H9 (cell line): ENCODE results near the gene FOS. TPM values are rescaled to one million over a fixed set of nuclear protein-coding genes. Genes with fewer than 3 reads are reported as not detected.

Experiments
- DNase-seq: peaks from one replicate; pipeline ENCODE4 v3.0.0-alpha.2; 2017
- H2AFZ ChIP-seq: one replicate; pipeline ENCODE4 v1.6.1; 2013; ENCODE audit warnings: mild to moderate bottlenecking, low read length, control low read depth, moderate library complexity
- H2AK5ac ChIP-seq: 2 replicates; pipeline ENCODE4 v1.6.1; 2013; ENCODE audit warnings: low read length, control low read depth, mixed read lengths; ENCODE audit not compliant: insufficient read length
- H2BK120ac ChIP-seq: one replicate; pipeline ENCODE4 v1.6.1; 2013; ENCODE audit warnings: low read depth, mild to moderate bottlenecking, low read length, control low read depth, inconsistent platforms; ENCODE audit not compliant: poor library complexity, severe bottlenecking
- H2BK12ac ChIP-seq: 2 replicates; pipeline ENCODE4 v1.6.1; 2013; ENCODE audit warnings: low read length, control low read depth, mixed read lengths, low read depth; ENCODE audit not compliant: insufficient read length
- H2BK15ac ChIP-seq: 2 replicates; pipeline ENCODE4 v1.6.1; 2013; ENCODE audit warnings: low read depth, low read length, control low read depth
- H2BK20ac ChIP-seq: one replicate; pipeline ENCODE4 v1.6.1; 2013; ENCODE audit warnings: low read depth, mild to moderate bottlenecking, low read length, control low read depth, inconsistent platforms; ENCODE audit not compliant: poor library complexity, severe bottlenecking
- H2BK5ac ChIP-seq: 2 replicates; pipeline ENCODE4 v1.6.1; 2013; ENCODE audit warnings: low read length, control low read depth, mixed read lengths; ENCODE audit not compliant: insufficient read length
- H3K14ac ChIP-seq: 2 replicates; pipeline ENCODE4 v1.6.1; 2013; ENCODE audit warnings: low read length, control low read depth; ENCODE audit not compliant: insufficient read depth
- H3K18ac ChIP-seq: 2 replicates; pipeline ENCODE4 v1.6.1; 2013; ENCODE audit warnings: low read depth, mild to moderate bottlenecking, mixed read lengths, low read length, control low read depth; ENCODE audit not compliant: insufficient read length
- H3K23ac ChIP-seq: 2 replicates; pipeline ENCODE4 v1.6.1; 2013; ENCODE audit warnings: low read length, control low read depth, mixed read lengths, low read depth; ENCODE audit not compliant: insufficient read length
- H3K23me2 ChIP-seq: 2 replicates; pipeline ENCODE4 v1.6.1; 2013; ENCODE audit warnings: low read depth, mild to moderate bottlenecking, mixed read lengths, low read length, control low read depth; ENCODE audit not compliant: insufficient read length, poor library complexity, severe bottlenecking
- H3K27ac ChIP-seq: 2 replicates; pipeline ENCODE4 v1.5.1; 2013; ENCODE audit warnings: low read length, control low read depth, mixed read lengths, low read depth; ENCODE audit not compliant: insufficient read length
- H3K27me3 ChIP-seq: 2 replicates; pipeline ENCODE4 v1.6.1; 2013; ENCODE audit warnings: low read length, control low read depth, inconsistent platforms; ENCODE audit not compliant: insufficient read depth
- H3K4ac ChIP-seq: 2 replicates; pipeline ENCODE4 v1.6.1; 2013; ENCODE audit warnings: low read depth, mild to moderate bottlenecking, control low read depth, inconsistent platforms, low read length, moderate library complexity
- H3K4me1 ChIP-seq: 2 replicates; pipeline ENCODE4 v1.6.1; 2013; ENCODE audit warnings: low read length, control low read depth, inconsistent platforms; ENCODE audit not compliant: insufficient read depth
- H3K4me2 ChIP-seq: 2 replicates; pipeline ENCODE4 v1.6.1; 2013; ENCODE audit warnings: low read length, control low read depth, mixed read lengths; ENCODE audit not compliant: insufficient read length, insufficient read depth
- H3K56ac ChIP-seq: 2 replicates; pipeline ENCODE4 v1.6.1; 2013; ENCODE audit warnings: low read depth, mild to moderate bottlenecking, mixed read lengths, low read length, control low read depth; ENCODE audit not compliant: insufficient read length
- H3K79me1 ChIP-seq: 2 replicates; pipeline ENCODE4 v1.6.1; 2013; ENCODE audit warnings: low read depth, mild to moderate bottlenecking, moderate library complexity, low read length, control low read depth, inconsistent platforms; ENCODE audit not compliant: insufficient read depth, poor library complexity, severe bottlenecking
- H3K79me2 ChIP-seq: 2 replicates; pipeline ENCODE4 v1.6.1; 2013; ENCODE audit warnings: low read length, control low read depth, inconsistent platforms; ENCODE audit not compliant: insufficient read depth
- H3K9ac ChIP-seq: 2 replicates; pipeline ENCODE4 v1.6.1; 2013; ENCODE audit warnings: low read length, control low read depth, mixed read lengths; ENCODE audit not compliant: insufficient read length; ENCODE audit errors: extremely low read depth
- H3K9me3 ChIP-seq: one replicate; pipeline ENCODE4 v1.6.1; 2013; ENCODE audit warnings: low read depth, low read length, inconsistent platforms; ENCODE audit not compliant: control insufficient read depth
- H3T11ph ChIP-seq: one replicate; pipeline ENCODE4 v1.6.1; 2013; ENCODE audit warnings: mild to moderate bottlenecking, low read length, control low read depth, inconsistent platforms
- H4K20me1 ChIP-seq: one replicate; pipeline ENCODE4 v1.6.1; 2013; ENCODE audit not compliant: control insufficient read depth, insufficient read length, insufficient read depth
- H4K5ac ChIP-seq: 2 replicates; pipeline ENCODE4 v1.6.1; 2013; ENCODE audit warnings: low read depth, mild to moderate bottlenecking, mixed read lengths, low read length, control low read depth; ENCODE audit not compliant: insufficient read length
- H4K8ac ChIP-seq: replicated peaks from 2 replicates; pipeline ENCODE4 v1.6.1; 2013; ENCODE audit warnings: low read length, control low read depth, mixed read lengths, low read depth; ENCODE audit not compliant: insufficient read length
- H4K91ac ChIP-seq: 2 replicates; pipeline ENCODE4 v1.6.1; 2013; ENCODE audit warnings: low read depth, mild to moderate bottlenecking, moderate library complexity, mixed read lengths, low read length, control low read depth; ENCODE audit not compliant: insufficient read length
- H3K27ac Mint-ChIP-seq, 3 experiments: 2 replicates in 2 of 3; 3 replicates in 1 of 3; pipeline ENCODE4 v1.8.0; 2020 to 2021; ENCODE audit warnings: mixed read lengths in 3 of 3, mild to moderate bottlenecking in 1 of 3, moderate library complexity in 1 of 3
- H3K27me3 Mint-ChIP-seq: 2 replicates; pipeline ENCODE4 v1.8.0; 2021; ENCODE audit warnings: low read depth, mild to moderate bottlenecking, moderate library complexity, mixed read lengths
- H3K36me3 Mint-ChIP-seq, 3 experiments: 2 replicates in 2 of 3; 3 replicates in 1 of 3; pipeline ENCODE4 v1.8.0; 2020 to 2021; ENCODE audit warnings: low read depth in 3 of 3, mixed read lengths in 3 of 3; ENCODE audit not compliant: insufficient read depth in 1 of 3
- H3K4me1 Mint-ChIP-seq, 2 experiments: 2 replicates each; pipeline ENCODE4 v1.8.0; 2020; ENCODE audit warnings: mixed read lengths in 2 of 2
- H3K4me3 Mint-ChIP-seq, 2 experiments: 2 replicates in 1 of 2; 3 replicates in 1 of 2; pipeline ENCODE4 v1.8.0; 2020 to 2021; ENCODE audit warnings: mild to moderate bottlenecking in 2 of 2, mixed read lengths in 2 of 2, moderate library complexity in 1 of 2
- H3K9me3 Mint-ChIP-seq, 2 experiments: 2 replicates in 1 of 2; 3 replicates in 1 of 2; pipeline ENCODE4 v1.8.0; 2020; ENCODE audit warnings: mild to moderate bottlenecking in 2 of 2, mixed read lengths in 2 of 2, moderate library complexity in 1 of 2
- CTCF ChIP-seq: fragments of 200-600 bp; sonication (generic); conservative IDR thresholded peaks from 3 replicates; pipeline ENCODE4 v1.8.0; 2021; ENCODE audit warnings: antibody characterized with exemption, mild to moderate bottlenecking
- WGBS: extraction: QIAGEN DNeasy Blood & Tissue Kit; methylation state at CpG from one replicate; pipeline ENCODE4 v1.1.7; 2013; ENCODE audit warnings: missing lambda C conversion rate, low lambda C conversion rate, mixed read lengths; ENCODE audit not compliant: insufficient read length; ENCODE audit errors: extremely low coverage; 5-methylcytosine and 5-hydroxymethylcytosine counted together
- total RNA-seq: library from RNA; stranded (reverse); gene quantifications from 2 replicates; pipeline ENCODE4 v1.2.1, GENCODE V29; 2021

FOS gene
- total RNA-seq, 1 experiment from 2014 or later: 33.9 TPM

GRCh38 chr14:75274050-75274898, 4.4 kb upstream of the FOS start:
- no peak overlapping the region for H2BK120ac ChIP-seq
- no peak overlapping the region for H3K14ac ChIP-seq
- no peak overlapping the region for H3K9ac ChIP-seq
- no peaks in the 10 kb centered on the region for H4K20me1 ChIP-seq
- Mint-ChIP-seq H3K4me1 (peaks cover 13 to 16% of the 10 kb centered on the region in 2 experiments), H3K27me3 (peaks cover 63% of the 10 kb centered on the region), H3K27ac (no peak overlapping the region), H3K4me3 (no peak overlapping the region; a peak in 1 of 5 replicates), H3K36me3 (no peaks in the 10 kb centered on the region; a peak in 1 of 7 replicates), H3K9me3 (no peaks in the 10 kb centered on the region)
- H2BK20ac ChIP-seq: no peak overlapping the region
- no peak overlapping the region for H2BK15ac ChIP-seq
- H4K91ac ChIP-seq: no peak overlapping the region
- no peak for TF ChIP-seq CTCF
- no peak overlapping the region for H3T11ph ChIP-seq
- no peaks in the 10 kb centered on the region; the same call in 1 of the 2 replicates for H3K27me3 ChIP-seq
- no peak overlapping the region for H3K56ac ChIP-seq
- no peak overlapping the region for H4K5ac ChIP-seq
- no peaks in the 10 kb centered on the region for H3K79me2 ChIP-seq
- no peak for DNase-seq
- H2AK5ac ChIP-seq: no peak overlapping the region
- no CpG with 5 or more reads among the region's 6 CpGs for WGBS
- no peak overlapping the region for H3K4ac ChIP-seq
- peaks cover 17% of the 10 kb centered on the region for H3K23me2 ChIP-seq
- no peaks in the 10 kb centered on the region for H3K79me1 ChIP-seq
- no peak overlapping the region for H3K27ac ChIP-seq
- H3K23ac ChIP-seq: no peak overlapping the region
- H3K9me3 ChIP-seq: no peaks in the 10 kb centered on the region
- no peak overlapping the region for H2BK5ac ChIP-seq
- H3K18ac ChIP-seq: no peak overlapping the region
- H3K4me2 ChIP-seq: no peak overlapping the region
- H3K4me1 ChIP-seq: no peaks in the 10 kb centered on the region
- H4K8ac ChIP-seq: no peak overlapping the region
- H2AFZ ChIP-seq: no peak overlapping the region
- H2BK12ac ChIP-seq: no peak overlapping the region
